CD4-positive, alpha-beta T cell (primary cell): ENCODE results near the gene NDC1. TPM values are rescaled to one million over a fixed set of nuclear protein-coding genes. Genes with fewer than 3 reads are reported as not detected.
A peak's percentile ranks its signal among the peaks of the same experiment; 100 is the strongest.

Experiments
- ATAC-seq: fragments of 200-7000 bp; cut with Tn5 transposase; one replicate; pipeline ENCODE4 v1.10.0; 2022; ENCODE audit warnings: mild to moderate bottlenecking; ENCODE audit not compliant: poor library complexity
- CTCF ChIA-PET: fragments of 350-600 bp; sonication (Branson Sonifier 250); formaldehyde crosslinking; loops from one replicate; lab custom pipeline; 2021; ENCODE audit warnings: antibody characterized with exemption, inconsistent platforms; lab: Charles Lee
- POLR2A ChIA-PET: fragments of 350-600 bp; sonication (Branson Sonifier 250); formaldehyde crosslinking; loops from one replicate; lab custom pipeline; 2021; ENCODE audit warnings: antibody characterized with exemption, inconsistent platforms; lab: Charles Lee
- DNase-seq, 14 experiments: peaks; one replicate each; pipeline ENCODE4 v3.0.0-alpha.2; 2013 to 2020; ENCODE audit warnings: mixed read lengths in 2 of 14
- H3K27ac ChIP-seq, 2 donors: one replicate each; pipeline versions ENCODE4 v1.5.1 to v1.7.0; 2013; ENCODE audit warnings: low read length in 2 of 2, low read depth in 1 of 2, mild to moderate bottlenecking in 1 of 2
- H3K27me3 ChIP-seq, 2 experiments: 1 replicate in 1 of 2; 2 replicates in 1 of 2; pipeline versions ENCODE4 v1.6.1 to v1.7.0; 2013; ENCODE audit warnings: low read length in 2 of 2, control low read depth in 1 of 2, mild to moderate bottlenecking in 1 of 2, moderate library complexity in 1 of 2; ENCODE audit not compliant: insufficient read depth in 2 of 2, control insufficient read depth in 1 of 2
- H3K36me3 ChIP-seq: one replicate; pipeline ENCODE4 v1.6.1; 2013; ENCODE audit warnings: low read length, control low read depth; ENCODE audit not compliant: insufficient read depth
- H3K4me1 ChIP-seq: one replicate; pipeline ENCODE4 v1.6.1; 2013; ENCODE audit warnings: low read length, control low read depth; ENCODE audit not compliant: insufficient read depth
- H3K4me3 ChIP-seq: one replicate; pipeline ENCODE4 v1.5.1; 2013; ENCODE audit warnings: mild to moderate bottlenecking, low read length, moderate library complexity
- H3K9me3 ChIP-seq, 2 experiments: 1 replicate in 1 of 2; 2 replicates in 1 of 2; pipeline versions ENCODE4 v1.6.1 to v1.7.0; 2013; ENCODE audit warnings: low read length in 2 of 2, mild to moderate bottlenecking in 2 of 2, control low read depth in 1 of 2, moderate library complexity in 1 of 2; ENCODE audit not compliant: control insufficient read depth in 1 of 2, insufficient read depth in 1 of 2
- H3K27ac Mint-ChIP-seq: one replicate; pipeline ENCODE4 v1.8.0; 2020; ENCODE audit warnings: mixed read lengths
- H3K27me3 Mint-ChIP-seq: one replicate; pipeline ENCODE4 v1.8.0; 2021; ENCODE audit warnings: mixed read lengths
- H3K36me3 Mint-ChIP-seq: one replicate; pipeline ENCODE4 v1.8.0; 2021; ENCODE audit warnings: low read depth, mixed read lengths
- H3K4me1 Mint-ChIP-seq: one replicate; pipeline ENCODE4 v1.8.0; 2021; ENCODE audit warnings: low read depth, mixed read lengths
- H3K4me3 Mint-ChIP-seq: one replicate; pipeline ENCODE4 v1.8.0; 2020; ENCODE audit warnings: mild to moderate bottlenecking, mixed read lengths
- H3K9me3 Mint-ChIP-seq: one replicate; pipeline ENCODE4 v1.8.0; 2020; ENCODE audit warnings: mixed read lengths
- CTCF ChIP-seq: fragments of 200-600 bp; IDR thresholded peaks from one replicate; pipeline ENCODE4 v1.8.0; 2022; ENCODE audit warnings: antibody characterized with exemption, mild to moderate bottlenecking
- intact Hi-C, 2 experiments: fragments of 100-400 bp; cut with DNase I in 1 of 2; cut with micrococcal nuclease in 1 of 2; formaldehyde crosslinking; loops; one replicate each; pipeline versions ENCODE4 v1.15.1 to v1.9.0; 2023 to 2025; cut with DNase I, micrococcal nuclease
- total RNA-seq, 174 experiments: library from RNA in 2 of 174; stranded (reverse) in 2 of 174; gene quantifications; one replicate each; pipeline ENCODE4 v1.2.3 and lab custom pipeline; 2021 to 2026

NDC1 gene
- total RNA-seq, 2 experiments from 2014 or later, result 5.4 to 8.1 TPM

GRCh38 chr1:53838654-53838974 is 518 bp upstream of the NDC1 start:
- no peaks in the 10 kb centered on the region for H3K9me3 Mint-ChIP-seq
- intact Hi-C loops, result loop anchor here (1.0 to 10.0 kb wide), 8 partner anchors 52 to 1784 kb away; partner anchors contain the start of genes LRRC42 (in 2 of the 2), BTF3L4 (in 1 of the 2), CYB5RL (in 1 of the 2) and MRPL37 (in 1 of the 2)
- H3K27me3 ChIP-seq, result peaks cover 0 to 5% of the 10 kb centered on the region in 2 experiments
- H3K36me3 ChIP-seq, result no peaks in the 10 kb centered on the region
- H3K27ac Mint-ChIP-seq, result peak overlapping the region; percentile 95
- CTCF ChIA-PET, result interaction anchor here (1.1 to 1.6 kb wide), 2 partner anchors 107 to 121 kb away, joined by 4 to 5 read pairs; partner anchors contain the start of genes IFT25 and LRRC42
- H3K9me3 ChIP-seq, result peaks cover 0 to 10% of the 10 kb centered on the region in 2 experiments
- POLR2A ChIA-PET, result interaction anchor here (0.6 to 2.0 kb wide), 3 partner anchors 107 to 963 kb away, joined by 3 to 27 read pairs (median 4); partner anchors contain the start of genes IFT25, LRRC42, TCEANC2 and TMEM59
- H3K4me1 Mint-ChIP-seq, result peaks cover 37% of the 10 kb centered on the region
- no peak for ATAC-seq
- peaks cover 15% of the 10 kb centered on the region for H3K36me3 Mint-ChIP-seq
- H3K4me3 ChIP-seq, result peak overlapping the region; percentile 73
- no peak for DNase-seq
- peaks cover 13% of the 10 kb centered on the region for H3K4me1 ChIP-seq
- H3K4me3 Mint-ChIP-seq, result peak overlapping the region; percentile 95
- H3K27ac ChIP-seq, result peak overlapping the region; percentile 95 to 98
- no peak for TF ChIP-seq CTCF
- H3K27me3 Mint-ChIP-seq, result no peaks in the 10 kb centered on the region

- H3K4me3 ChIP-seq, result peak overlapping the region; percentile 73
- DNase-seq (no peak), ATAC-seq (no peak)
- peak overlapping the region; percentile 95 for H3K4me3 Mint-ChIP-seq
- H3K9me3 ChIP-seq, result peaks cover 0 to 6% of the 10 kb centered on the region in 2 experiments
- peaks cover 13% of the 10 kb centered on the region for H3K4me1 ChIP-seq
- ChIA-PET CTCF (interaction anchor here (1.6 kb wide), 1 partner anchor 122 kb away, joined by 5 read pairs; no protein-coding TSS in a partner anchor), POLR2A (interaction anchor here (1.0 to 2.0 kb wide), 2 partner anchors 108 to 215 kb away, joined by 4 to 27 read pairs; partner anchors contain the start of genes IFT25, LRRC42, TCEANC2 and TMEM59)
- H3K36me3 ChIP-seq, result no peaks in the 10 kb centered on the region
- peaks cover 0 to 3% of the 10 kb centered on the region in 2 experiments for H3K27me3 ChIP-seq
- H3K27me3 Mint-ChIP-seq, result no peaks in the 10 kb centered on the region
- intact Hi-C loops, result loop anchor here in 1 of 2 experiments (5.0 to 10.0 kb wide), 4 partner anchors 365 to 1783 kb away; partner anchors contain the start of genes BTF3L4, CYB5RL, MRPL37 and SSBP3
- H3K4me1 Mint-ChIP-seq, result peaks cover 37% of the 10 kb centered on the region
- peaks cover 15% of the 10 kb centered on the region for H3K36me3 Mint-ChIP-seq
- no peak for TF ChIP-seq CTCF
- H3K27ac Mint-ChIP-seq, result peak overlapping the region; percentile 95
- H3K27ac ChIP-seq, result peak overlapping the region in 1 of 2 donors; percentile 95
- no peaks in the 10 kb centered on the region for H3K9me3 Mint-ChIP-seq
These were observed 511 bp downstream of the NDC1 start for GRCh38 chr1:53837646-53837923.

GRCh38 chr1:53835491-53835890 is 2.6 kb downstream of the NDC1 start:
- Mint-ChIP-seq H3K27me3 (no peaks in the 10 kb centered on the region), H3K27ac (no peak overlapping the region), H3K4me1 (peaks cover 37% of the 10 kb centered on the region), H3K36me3 (peaks cover 21% of the 10 kb centered on the region), H3K4me3 (peak overlapping the region; percentile 91), H3K9me3 (no peaks in the 10 kb centered on the region)
- H3K27me3 ChIP-seq, result no peaks in the 10 kb centered on the region
- H3K36me3 ChIP-seq, result no peaks in the 10 kb centered on the region
- CTCF ChIA-PET, result no interaction called here
- DNase-seq (no peak), ATAC-seq (no peak)
- no peak overlapping the region for H3K4me3 ChIP-seq
- H3K4me1 ChIP-seq, result peaks cover 13% of the 10 kb centered on the region
- intact Hi-C loops, result loop anchor here in 1 of 2 experiments (5.0 to 10.0 kb wide), 4 partner anchors 367 to 1781 kb away; partner anchors contain the start of genes BTF3L4, CYB5RL, MRPL37 and SSBP3
- POLR2A ChIA-PET, result no interaction called here
- H3K27ac ChIP-seq, result no peak overlapping the region
- TF ChIP-seq CTCF, result no peak
- H3K9me3 ChIP-seq, result no peaks in the 10 kb centered on the region
